ENCODE data around the gene RBKS. TPM values are rescaled to one million over a fixed set of nuclear protein-coding genes. Genes with fewer than 3 reads are reported as not detected.

The RBKS gene
- total and polyA plus RNA-seq, 2 of the 8 experiments (the other 6 are each of a cell fraction or from before 2014, with no cell fraction given), result 1.1 to 1.5 TPM

- no peaks in the 10 kb centered on the region for H3K36me3 ChIP-seq (ENCODE audit: control insufficient read depth in 2 of 4, insufficient read depth in 4 of 4, low read length in 3 of 4)
- H2BK12ac ChIP-seq (ENCODE audit: low read depth, low read length), result no peak overlapping the region
- H3K23ac ChIP-seq (ENCODE audit: insufficient read length), result no peak overlapping the region
- H2BK120ac ChIP-seq (replicated peaks; ENCODE audit: low read depth, low read length), result no peak overlapping the region
- ChIA-PET POLR2A (ENCODE audit: partially characterized antibody) (no interaction called here), CTCF (ENCODE audit: partially characterized antibody) (interaction anchor here (1.5 kb wide), 1 partner anchor 9 kb away, joined by 3 read pairs; no protein-coding TSS in a partner anchor)
- no peak overlapping the region for H4K91ac ChIP-seq (replicated peaks; ENCODE audit: insufficient read length, low read length)
- no peak overlapping the region for H3K14ac ChIP-seq (ENCODE audit: insufficient read length)
- no peaks in the 10 kb centered on the region for H3K27me3 ChIP-seq (replicated peaks in 1 of 4; ENCODE audit: control insufficient read depth in 3 of 4, extremely low read depth in 1 of 4, insufficient read depth in 3 of 4, low read length in 3 of 4)
- H3K4me1 ChIP-seq (replicated peaks in 1 of 4; ENCODE audit: control insufficient read depth in 3 of 4, insufficient read depth in 4 of 4, low read length in 3 of 4), result no peaks in the 10 kb centered on the region
- H3K79me2 ChIP-seq (ENCODE audit: control insufficient read depth in 1 of 2, insufficient read depth in 2 of 2, low read length in 2 of 2), result no peaks in the 10 kb centered on the region
- H2BK5ac ChIP-seq (ENCODE audit: low read depth, low read length), result no peak overlapping the region
- H4K5ac ChIP-seq (ENCODE audit: insufficient read length, low read depth, low read length), result no peak overlapping the region
- H3K79me1 ChIP-seq (ENCODE audit: low read depth, low read length), result no peaks in the 10 kb centered on the region
- no peak overlapping the region for H3K9ac ChIP-seq (replicated peaks in 1 of 4; ENCODE audit: extremely low read depth in 1 of 4, low read depth in 3 of 4, low read length in 3 of 4)
- H2AFZ ChIP-seq (ENCODE audit: low read length), result no peak overlapping the region
- no peak overlapping the region for H2BK20ac ChIP-seq (ENCODE audit: low read length)
- H3K56ac ChIP-seq (replicated peaks; ENCODE audit: insufficient read length, low read depth, low read length), result no peak overlapping the region
- H3K4me3 ChIP-seq (ENCODE audit: extremely low read depth in 1 of 4, insufficient read depth in 2 of 4, low read depth in 3 of 4, low read length in 4 of 4), result no peak overlapping the region
- H3K27ac ChIP-seq (ENCODE audit: low read depth, low read length), result no peak overlapping the region
- no peak overlapping the region for H2AK5ac ChIP-seq (ENCODE audit: low read depth, low read length)
- H3K4me2 ChIP-seq (ENCODE audit: insufficient read depth in 1 of 2, low read depth in 2 of 2, low read length in 2 of 2), result no peak overlapping the region
- H4K8ac ChIP-seq (ENCODE audit: extremely low read depth, insufficient read depth, low read length), result no peak overlapping the region
- DNase-seq (ENCODE audit: low read depth in 1 of 2, low spot score in 2 of 2) (no peak), FAIRE-seq (no peak)
- H3K9me3 ChIP-seq (ENCODE audit: insufficient read depth in 2 of 2, low read depth in 1 of 2, low read length in 1 of 2), result no peaks in the 10 kb centered on the region
- H3K18ac ChIP-seq (ENCODE audit: extremely low read depth, low read length), result no peak overlapping the region
- no peak overlapping the region for H3K4ac ChIP-seq (replicated peaks; ENCODE audit: insufficient read length, low read depth, low read length)
- H2BK15ac ChIP-seq (ENCODE audit: low read length), result no peak overlapping the region
- H4K20me1 ChIP-seq (replicated peaks in 1 of 2; ENCODE audit: control insufficient read depth in 1 of 2, insufficient read depth in 2 of 2, low read length in 2 of 2), result peaks cover 0 to 2% of the 10 kb centered on the region in 2 experiments
- no peaks in the 10 kb centered on the region for H3K23me2 ChIP-seq (ENCODE audit: low read depth, low read length)
- WGBS, 2 experiments (ENCODE audit: extremely low coverage in 1 of 2, insufficient coverage in 1 of 2, insufficient read length in 1 of 2, insufficient replicate concordance in 2 of 2, low coverage in 1 of 2, low lambda C conversion rate in 2 of 2, missing lambda C conversion rate in 1 of 2), result 96% methylated on average over 2 of the region's 2 CpGs; no CpG with 5 or more reads in 1 of the 2 experiments
- TF ChIP-seq CBX8 (IDR thresholded peaks at IDR 0.05; ENCODE audit: borderline replicate concordance, low read depth, low read length), result no peak
- no peak for TF ChIP-seq CTBP2 (IDR thresholded peaks at IDR 0.05; ENCODE audit: borderline replicate concordance, insufficient read depth, insufficient read length, low read length)
- no peak for TF ChIP-seq POLR2AphosphoS5 (IDR thresholded peaks at IDR 0.05; ENCODE audit: low read depth, low read length)
- no peak for TF ChIP-seq FOSL1 (IDR thresholded peaks at IDR 0.05; ENCODE audit: insufficient read depth, low read depth, low read length)
- TF ChIP-seq EP300 (IDR thresholded peaks at IDR 0.05; ENCODE audit: borderline replicate concordance in 1 of 2, low read depth in 2 of 2, low read length in 2 of 2), result no peak
- no peak for TF ChIP-seq BCL11A (IDR thresholded peaks at IDR 0.05; ENCODE audit: low read depth in 2 of 2, low read length in 2 of 2)
- no peak for TF ChIP-seq SUZ12 (IDR thresholded peaks at IDR 0.05; ENCODE audit: low read length)
- no peak for TF ChIP-seq RBBP5 (IDR thresholded peaks at IDR 0.05; ENCODE audit: borderline replicate concordance, low read depth, low read length)
- no peak for TF ChIP-seq SRF (IDR thresholded peaks at IDR 0.05; ENCODE audit: low read depth, low read length)
- TF ChIP-seq TAF7 (optimal IDR thresholded peaks at IDR 0.05; ENCODE audit: borderline replicate concordance, low read depth, low read length), result no peak
- TF ChIP-seq CREB1 (IDR thresholded peaks at IDR 0.05), result no peak
- no peak for TF ChIP-seq TBP (IDR thresholded peaks at IDR 0.05; ENCODE audit: low read depth, low read length)
- no peak for TF ChIP-seq HDAC6 (IDR thresholded peaks at IDR 0.05; ENCODE audit: low read depth, low read length)
- TF ChIP-seq RNF2 (IDR thresholded peaks at IDR 0.05; ENCODE audit: borderline replicate concordance, low read depth, low read length, missing control alignments, poor library complexity, severe bottlenecking), result no peak
- TF ChIP-seq SP2 (IDR thresholded peaks at IDR 0.05; ENCODE audit: low read length), result no peak
Measured at GRCh38 chr2:27932396-27932795, 42.2 kb upstream of the RBKS start.

Data from H1 (cell line).